Measurements from ENCODE around the gene EMSY.

GRCh38 chr11:76599041-76600013 lies 154.5 kb downstream of the EMSY start:
- TF ChIP-seq CTCF (IDR thresholded peaks at IDR 0.05) (no peak), POLR2A (IDR thresholded peaks at IDR 0.05) (no peak)

All from thyroid gland (tissue), 4 donors.